ENCODE results near the gene ROGDI.
A peak's percentile ranks its signal among the peaks of the same experiment; 100 is the strongest.

The ROGDI gene

DNA sequence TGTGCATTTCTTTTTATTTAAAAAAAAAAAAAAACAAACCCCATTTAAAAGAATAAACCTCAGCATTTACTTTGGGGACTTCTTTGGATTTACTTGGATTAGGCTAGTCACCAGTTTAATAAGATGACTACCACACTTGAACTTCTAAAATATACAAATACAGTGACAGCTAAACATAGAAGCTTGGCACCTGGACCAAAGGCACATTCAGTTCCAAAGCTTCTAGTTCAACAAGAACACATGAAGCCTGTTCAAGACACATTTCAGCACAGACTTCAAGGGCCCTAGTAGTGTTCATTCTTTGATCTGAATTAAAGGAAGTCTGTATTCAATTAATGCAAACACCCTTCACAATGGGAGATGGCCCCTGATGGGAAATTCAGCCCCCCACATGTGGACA, 11.6 kb upstream of the ROGDI start:
- no peak for DNase-seq (ENCODE audit: low spot score)

DNA sequence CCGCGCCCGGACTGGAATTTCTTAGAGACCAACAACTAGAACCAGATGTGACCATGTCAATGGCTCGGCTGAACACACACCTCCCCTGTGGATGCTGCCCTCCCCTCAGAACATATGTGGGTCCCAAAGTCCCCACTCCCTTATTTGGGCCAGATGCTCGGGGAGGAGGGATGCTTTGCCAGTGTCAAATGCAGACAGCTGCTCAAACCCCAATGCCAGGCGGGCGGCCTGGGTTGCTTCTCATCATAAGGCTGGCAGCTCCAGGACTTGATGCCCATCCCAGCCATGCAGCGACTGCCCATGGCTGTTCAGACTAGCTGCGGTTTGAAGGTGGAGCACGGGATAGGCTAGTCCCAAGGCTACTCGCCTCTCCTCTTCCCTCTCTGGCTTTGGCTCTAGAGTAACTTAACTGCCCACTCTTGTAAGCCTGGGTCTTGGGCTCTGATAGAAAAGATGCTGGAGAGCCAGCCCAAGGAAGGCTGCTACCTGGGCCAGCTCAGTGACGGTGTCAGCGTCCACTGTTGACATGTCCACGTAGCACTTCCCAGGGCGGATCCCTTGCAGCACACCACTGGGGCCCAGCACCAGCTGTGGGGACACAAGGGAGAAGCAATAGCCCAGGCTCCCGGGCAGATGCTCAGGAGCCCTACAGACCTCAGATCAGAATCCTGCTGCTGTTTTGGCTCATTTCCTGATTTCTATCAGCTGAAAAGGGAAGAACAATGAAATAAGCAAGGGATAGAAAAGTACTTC, 11.0 kb upstream of the ROGDI start:
- DNase-seq (ENCODE audit: low spot score) = no peak

DNA sequence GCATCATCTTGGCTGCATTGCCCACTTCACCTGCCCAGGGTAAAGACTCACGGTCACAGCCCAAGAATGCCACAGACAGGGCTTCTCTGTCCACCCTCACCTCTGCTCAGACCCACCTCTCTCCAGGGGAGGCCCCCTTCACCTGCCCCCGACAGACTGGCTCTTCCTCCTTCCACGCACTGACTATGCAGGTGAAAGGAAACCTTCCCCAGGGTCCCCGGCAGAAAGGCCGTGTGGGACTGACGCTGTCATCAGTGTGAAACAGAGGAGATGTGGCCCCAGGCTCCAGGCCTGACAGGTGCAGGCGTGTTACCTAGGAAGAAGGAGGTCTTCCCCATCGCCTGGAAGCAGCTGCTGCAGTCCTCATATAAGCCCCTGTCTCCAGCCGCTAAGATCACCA, 9.3 kb upstream of the ROGDI start:
- no peak for DNase-seq (ENCODE audit: low spot score)

DNA sequence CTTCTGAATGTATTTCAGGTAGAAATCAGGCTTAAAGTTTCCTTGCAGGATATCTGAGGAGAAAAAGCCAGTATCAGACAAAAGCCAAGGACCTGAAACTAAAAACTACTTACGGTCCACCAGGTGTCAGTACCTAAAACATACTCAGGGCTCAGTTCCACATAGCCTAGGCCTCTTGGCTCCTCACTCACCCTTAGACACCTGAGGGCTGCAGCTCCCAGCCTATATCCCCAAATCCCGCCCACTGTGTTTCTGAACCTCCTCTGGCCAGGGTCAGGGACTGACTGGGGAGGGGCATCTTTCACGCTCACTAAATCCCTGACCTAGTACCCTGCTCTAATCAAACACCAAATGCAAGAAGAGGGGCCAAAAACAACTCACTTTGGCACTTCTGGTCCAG, 8.8 kb upstream of the ROGDI start:
- DNase-seq (ENCODE audit: low spot score) = no peak

DNA sequence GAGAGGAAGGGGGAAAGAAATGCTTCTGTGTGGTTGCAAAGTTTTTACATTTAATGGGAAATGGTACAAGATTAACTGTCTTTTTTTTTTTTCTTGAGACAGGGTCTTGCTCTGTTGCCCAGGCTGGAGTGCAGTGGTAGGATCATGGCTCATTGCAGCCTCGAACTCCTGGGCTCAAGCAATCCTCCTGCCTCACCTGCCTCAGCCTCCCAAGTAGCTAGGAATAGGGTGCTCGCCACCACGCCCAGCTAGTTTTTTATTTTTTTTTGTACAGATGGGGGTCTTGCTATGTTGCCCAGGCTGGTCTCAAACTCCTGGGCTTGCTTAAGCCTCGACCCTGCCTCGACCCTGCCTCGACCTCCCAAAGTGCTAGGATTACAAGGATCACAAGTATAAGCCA, 3.8 kb upstream of the ROGDI start:
- DNase-seq (ENCODE audit: low spot score) = no peak

DNA sequence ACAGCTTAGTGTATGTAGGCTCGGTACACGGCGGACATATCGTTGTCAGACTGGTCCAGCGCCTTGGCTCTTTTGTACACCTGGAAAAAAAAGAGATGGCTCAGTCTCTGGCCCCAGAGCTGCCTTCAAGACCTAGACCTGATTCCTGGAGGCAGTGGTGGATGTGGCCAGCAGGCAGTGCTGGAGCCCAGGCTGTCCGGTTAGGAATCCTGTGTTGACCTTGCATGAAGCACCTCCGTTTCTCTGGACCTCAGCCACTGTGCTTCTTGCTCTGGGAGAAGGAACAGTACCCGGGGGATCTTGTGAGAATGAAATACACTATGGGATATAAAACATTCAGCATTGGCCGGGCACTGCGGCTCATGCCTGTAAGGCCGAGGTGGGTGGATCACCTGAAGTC, 2.8 kb upstream of the ROGDI start:
- no peak for DNase-seq (ENCODE audit: low spot score)

DNA sequence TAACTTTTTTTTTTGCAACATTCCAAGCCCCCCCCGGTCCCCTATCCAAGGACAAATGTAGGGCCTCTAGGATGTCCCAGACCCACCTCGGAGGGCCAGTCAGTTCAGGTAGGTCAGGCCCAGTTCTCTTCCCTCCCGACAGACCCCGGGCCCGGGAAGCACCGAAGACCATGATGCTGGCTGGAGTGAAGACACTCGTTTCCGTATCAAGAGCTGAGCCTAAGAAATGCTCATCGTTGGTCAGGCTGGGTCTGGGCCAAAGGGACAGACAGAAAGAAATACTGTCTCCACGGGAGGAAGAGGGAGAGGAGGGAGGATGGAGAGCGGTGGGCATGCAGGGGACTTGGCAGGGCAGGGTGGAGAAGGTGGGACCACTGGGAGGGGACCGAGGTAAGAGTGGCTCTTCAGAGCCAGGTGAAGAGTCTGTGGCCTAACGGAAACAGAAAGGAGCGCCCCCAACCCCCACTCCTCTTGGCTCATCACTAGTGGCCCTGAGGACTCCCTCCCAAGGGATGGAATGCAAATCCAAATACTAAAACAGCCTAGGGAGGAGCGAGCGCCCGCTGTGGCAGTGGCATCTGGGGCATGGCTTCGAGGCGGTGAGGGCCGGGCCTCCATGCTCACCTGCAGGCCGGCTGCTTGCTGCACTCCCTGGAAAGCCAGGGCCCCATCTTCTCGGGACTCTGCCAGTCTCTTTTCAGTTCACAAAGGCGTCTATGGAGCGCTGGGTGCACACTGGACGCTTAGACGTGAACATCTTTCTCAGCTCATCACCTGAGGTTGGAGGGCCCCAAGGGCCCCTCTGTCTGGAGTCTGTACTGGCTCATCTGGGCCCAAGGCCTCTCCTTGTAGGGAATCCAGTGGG, 1.7 kb upstream of the ROGDI start:
- DNase-seq (ENCODE audit: low spot score) = no peak

DNA sequence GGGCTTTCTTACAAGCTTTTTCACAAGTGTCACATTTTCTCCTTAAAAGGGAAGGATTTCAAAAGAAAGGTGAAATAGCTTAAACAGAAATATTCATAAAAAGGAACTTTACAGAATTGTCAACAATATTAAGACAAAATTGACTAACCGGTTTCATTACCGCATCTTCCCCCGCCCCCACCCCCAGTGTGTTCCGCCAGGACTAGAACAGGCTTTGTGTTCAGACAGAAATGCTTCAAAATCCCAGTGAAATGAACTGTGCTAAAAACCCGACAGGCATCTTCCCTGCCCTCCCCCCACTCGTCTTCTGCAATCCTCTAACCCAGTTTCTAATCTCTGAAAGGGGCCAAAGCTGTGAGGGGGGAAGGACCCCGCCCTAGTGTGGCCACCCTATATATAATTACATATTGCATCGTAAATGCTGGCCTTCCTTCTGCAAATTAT, 990 bp upstream of the ROGDI start:
- no peak for DNase-seq (ENCODE audit: low spot score)

DNA sequence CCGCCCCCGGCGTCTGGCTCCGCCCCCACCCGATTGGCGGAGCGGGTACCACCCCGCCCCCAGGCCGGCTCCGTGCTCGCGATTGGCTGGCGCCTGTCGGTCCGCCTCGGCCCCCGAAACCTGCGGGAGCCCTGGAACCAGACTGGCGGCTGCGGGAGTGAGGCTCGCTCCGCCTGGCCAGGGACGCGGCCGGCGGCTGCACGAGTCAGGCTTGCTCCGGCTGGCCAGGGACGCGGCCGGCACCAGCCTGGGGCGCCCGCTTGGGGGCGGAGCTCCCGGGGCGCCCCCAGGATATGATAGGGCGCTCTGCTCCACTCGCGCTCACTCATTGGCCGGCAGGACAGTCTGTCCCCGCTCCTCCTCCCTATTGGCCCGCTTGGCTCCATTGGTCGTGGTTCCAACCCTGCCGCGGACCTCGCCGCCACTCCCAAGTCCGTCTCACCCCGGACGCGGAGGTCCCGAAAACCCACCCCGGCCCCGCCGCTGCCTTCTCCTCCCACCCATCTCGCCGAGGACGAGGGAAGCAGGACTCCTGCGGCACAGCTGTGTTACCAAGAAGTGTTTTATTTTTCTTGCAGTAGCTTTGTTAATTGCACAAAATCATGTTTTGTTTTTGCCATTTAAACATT, 340 bp upstream of the ROGDI start:
- DNase-seq (ENCODE audit: low spot score) = peak; percentile 92

DNA sequence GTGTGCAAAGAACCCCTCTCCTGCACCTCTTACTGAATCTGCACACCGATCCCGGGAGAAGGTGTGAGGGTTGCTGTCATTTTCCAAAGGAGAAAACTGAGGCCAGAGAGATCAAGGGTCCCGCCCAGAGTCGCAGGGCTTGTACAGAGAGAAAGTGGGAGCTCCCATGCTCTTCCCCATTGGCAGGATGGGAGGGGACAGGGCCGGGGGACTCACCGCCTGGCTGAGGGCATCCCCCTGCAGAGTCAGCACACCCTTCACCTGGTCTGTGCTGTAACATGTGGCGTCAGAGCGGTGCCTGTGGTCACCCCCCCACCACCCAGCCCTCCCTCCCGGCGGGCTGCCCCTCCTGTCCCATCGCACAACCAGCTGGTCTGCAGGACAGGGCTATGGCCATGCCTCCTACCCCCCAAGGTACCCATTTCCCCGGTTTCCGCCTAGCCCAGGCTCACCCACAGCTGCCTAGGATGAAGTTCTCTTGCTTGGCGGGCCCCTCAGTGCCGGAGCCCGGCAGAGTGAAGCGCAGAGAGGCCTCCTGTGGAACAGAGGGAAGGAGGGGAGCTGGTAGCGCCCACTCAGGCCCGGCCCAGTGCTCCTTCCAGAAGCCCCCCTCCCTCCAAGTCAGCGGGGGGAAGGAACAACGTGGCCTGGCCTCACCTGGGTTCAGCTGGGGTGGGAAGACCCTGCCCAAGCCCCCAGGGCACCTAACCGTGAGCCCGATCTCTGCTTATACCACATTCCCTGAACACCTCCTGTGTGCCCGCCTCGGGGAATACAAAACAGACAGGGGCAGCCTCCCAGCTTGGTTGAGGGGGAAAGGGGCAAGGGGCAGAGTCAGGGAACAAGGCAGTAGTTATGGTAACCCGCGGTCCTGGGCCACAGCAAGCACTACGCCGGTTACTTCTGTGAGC, 1.1 kb downstream of the ROGDI start:
- no peak for DNase-seq (ENCODE audit: low spot score)

DNA sequence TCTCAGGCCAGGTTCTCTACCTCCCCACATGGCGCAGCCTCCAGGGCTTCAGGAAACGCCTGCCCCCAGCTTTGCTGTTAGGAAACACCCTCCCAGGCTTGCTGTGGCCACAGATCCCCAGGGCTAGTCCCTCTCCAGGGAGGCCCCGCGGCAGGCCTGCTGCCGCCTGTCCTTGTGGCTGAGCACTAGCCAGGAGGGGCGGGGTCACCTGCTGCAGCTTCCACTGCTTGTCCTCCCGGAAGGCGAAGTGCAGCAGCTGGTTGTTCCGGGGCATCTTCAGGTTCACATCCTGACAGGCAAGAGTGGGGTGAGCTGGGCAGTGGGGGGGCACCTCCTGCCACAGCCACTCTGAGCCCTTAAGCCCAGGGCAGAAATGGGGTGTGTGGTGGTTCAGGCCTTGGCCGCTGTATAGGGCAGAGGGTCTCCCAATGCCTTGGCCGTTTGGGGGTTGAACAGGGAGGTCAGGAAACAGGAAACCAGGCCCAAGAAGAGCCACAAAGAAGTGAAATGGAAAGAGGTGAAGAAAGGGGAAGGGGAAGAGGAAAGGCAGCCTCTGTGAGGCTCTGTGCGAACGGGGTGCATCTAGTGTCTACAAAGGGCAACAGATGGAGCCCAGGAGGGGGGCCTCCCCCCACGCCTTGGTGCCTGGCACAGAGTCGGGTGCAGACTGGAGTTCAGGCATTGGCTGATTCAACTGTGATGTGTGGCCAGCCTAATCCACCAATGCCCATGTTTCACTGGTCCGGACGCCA, 2.0 kb downstream of the ROGDI start:
- DNase-seq (ENCODE audit: low spot score) = no peak

DNA sequence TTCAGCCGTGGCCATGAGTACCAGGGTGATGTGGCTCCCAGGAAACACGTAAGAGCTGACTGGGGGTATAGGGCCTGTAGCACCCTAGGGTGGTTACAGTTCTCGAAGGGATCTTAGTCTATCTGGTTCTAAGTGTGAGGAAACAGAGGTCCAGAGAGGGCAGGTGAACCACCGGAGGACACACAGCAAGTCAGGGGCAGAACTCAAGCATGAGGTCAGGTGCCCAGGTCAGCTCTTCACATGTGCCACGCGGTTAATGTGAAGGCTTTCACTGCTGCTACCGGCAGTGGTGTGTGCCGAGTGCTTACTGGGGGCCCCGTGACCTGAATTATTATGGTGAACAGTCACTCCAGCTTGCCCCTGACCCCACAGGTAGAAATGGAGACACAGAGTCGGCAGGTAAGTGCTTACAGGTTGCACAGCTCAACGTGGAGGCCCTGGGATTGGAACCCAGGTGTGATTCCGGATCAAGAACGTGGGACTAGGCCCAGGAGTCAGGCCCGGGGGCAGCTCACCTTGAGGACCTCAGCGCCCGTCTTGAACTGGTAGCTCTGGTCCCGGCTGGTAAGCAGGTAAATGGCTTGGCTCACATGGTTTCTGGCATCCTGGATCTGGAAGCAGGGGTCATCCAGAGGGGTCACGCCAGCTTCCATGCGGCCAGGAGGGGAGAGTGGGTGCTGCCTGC, 3.1 kb downstream of the ROGDI start:
- no peak for DNase-seq (ENCODE audit: low spot score)

DNA sequence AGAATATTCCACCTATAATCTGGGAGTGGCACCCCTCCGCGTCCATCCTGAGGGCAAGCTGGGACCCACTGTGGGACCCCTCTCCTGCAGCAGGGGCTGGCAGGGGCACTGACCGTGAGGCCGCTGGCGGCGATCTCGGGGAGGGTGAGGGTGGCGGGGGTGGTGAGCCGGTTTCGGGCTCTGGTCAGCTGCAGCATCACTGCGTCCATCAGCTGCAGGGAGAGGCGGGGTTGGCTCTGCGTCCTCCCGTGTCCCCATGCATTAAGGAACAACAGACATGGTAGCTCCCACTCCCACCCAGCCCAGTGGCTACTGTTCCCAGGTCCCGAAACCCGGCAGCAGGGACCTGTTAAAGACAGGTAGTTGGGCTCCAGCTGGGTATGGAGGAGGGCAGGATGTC, 4.0 kb downstream of the ROGDI start:
- DNase-seq (ENCODE audit: low spot score) = no peak

DNA sequence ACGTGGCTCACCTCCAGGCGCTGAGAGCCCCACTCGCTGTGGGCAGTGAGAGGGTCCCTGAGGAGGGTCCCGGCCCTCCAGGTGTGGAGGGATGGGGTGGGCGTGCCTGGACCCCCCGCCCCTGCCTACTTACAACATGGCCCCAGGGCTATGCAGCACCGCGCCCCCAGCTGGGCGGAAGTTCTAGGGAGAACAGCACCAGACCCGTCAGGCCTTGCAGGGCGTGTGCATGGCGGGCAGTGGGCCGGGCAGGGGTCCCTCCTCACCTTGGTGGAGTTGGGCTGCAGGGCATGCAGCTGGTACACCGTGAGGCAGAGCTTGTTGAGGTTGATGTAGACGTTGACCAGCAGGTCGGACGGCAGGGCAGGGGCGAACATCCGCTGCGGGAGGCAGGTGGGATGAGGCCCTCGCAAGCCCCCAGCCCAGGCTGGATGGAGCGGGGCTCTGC, 4.6 kb downstream of the ROGDI start:
- no peak for DNase-seq (ENCODE audit: low spot score)

DNA sequence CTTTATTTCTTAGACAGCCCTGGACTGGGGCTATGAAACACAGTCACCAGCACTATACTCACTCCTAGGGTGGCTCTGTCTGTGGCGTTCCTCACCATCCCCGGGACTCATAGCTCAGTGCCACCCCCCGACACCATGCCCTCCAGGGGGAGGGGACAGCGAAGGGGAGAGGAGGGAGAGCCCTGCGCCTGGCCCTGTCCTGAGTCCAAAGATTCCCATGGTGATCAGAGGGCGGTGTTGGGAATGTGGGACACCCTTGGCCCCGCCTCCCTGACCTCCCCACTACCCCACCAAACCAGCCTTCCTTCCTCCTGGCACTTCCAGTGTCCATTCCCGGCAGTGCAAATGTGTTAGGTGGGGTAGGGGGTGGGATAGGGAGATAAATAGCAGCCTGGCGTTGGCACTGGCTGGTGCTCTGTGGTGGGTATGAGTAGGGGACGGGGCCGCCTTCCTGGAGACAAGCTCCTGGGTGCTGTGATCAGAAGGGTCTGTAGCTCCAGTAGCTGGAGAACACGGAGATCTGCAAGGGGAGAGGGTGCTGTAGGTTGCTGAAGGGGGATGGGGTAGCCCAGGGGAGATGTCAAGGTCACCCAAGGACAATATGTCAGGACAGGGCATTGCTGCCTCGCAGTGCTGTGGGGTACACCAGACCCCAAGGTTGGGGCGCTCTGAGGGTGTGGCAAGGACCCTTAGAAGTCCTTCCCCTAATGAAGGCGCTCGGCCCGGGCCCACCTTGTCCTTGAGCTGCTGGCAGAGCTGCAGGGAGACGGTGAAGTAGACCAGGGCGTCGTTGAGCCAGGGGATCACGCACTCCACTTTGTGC, 5.2 kb downstream of the ROGDI start:
- DNase-seq (ENCODE audit: low spot score) = no peak

DNA sequence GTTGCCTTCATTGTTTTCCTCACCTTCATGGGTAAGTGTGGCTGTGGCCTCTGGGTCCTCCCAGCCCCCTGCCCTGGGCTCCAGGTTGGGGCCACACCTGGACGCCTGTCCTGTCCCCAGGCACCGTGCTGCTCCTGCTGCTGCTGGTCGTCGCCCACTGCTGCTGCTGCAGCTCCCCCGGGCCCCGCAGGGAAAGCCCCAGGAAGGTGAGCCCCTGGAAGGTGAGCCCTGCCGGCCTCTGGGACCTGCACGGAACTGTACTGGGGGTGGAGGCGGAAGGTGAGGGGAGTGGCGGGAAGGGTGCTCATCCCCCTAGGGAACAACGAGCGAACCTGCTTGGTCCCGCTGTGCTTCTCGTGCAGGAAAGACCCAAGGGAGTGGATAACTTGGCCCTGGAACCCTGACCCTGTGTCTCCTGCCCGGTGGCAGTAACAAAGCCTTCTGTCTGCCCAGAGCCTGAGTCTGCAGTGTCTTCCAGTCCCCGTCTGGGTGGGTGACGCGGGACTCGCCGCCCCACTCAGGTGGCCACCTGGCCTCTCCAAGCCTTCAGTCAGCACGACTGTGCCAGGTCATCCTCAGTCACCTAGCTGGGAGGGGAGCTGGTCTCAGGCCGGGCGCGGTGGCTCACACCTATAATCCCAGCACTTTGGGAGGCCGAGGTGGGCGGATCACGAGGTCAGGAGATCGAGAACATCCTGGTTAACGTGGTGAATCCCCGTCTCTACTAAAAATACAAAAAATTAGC, 6.4 kb downstream of the ROGDI start:
- no peak for DNase-seq (ENCODE audit: low spot score)

DNA sequence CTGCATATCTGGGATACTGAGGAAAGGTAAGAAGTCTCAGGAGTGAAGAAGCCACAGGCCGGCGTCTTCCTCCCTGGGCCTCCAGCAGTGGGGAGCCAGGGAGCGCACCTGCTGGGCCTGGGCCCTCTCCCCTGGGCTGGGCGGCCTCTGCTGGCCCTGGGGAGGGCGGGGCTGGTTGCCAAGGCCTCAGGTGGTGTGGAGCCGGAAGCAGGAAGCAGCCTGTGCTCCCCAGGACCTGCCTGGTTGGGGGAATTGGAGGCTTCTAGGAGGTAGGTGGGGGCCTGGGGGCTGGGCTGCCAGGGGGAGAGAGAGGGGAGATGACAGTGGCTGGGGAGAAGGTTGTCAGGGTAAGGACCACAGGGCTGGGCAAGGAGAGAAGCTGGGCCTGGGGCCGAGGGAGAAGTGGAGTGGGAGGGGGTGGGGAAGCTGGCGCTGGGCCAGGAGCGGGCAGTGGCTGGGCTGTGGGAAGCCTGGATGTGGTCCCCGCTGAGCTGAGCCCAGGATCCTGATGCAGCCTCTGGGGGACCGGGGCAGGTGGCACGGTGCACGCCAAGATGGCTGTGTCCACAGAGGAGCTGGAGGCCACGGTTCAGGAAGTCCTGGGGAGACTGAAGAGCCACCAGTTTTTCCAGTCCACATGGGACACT, 7.1 kb downstream of the ROGDI start, which contains the start of gene SMIM22:
SMIM22 (plus strand) TSS at position 189 of the 647 bp plus-strand sequence; CDS start at position 555, 366 bp downstream.
- DNase-seq (ENCODE audit: low spot score) = no peak

DNA sequence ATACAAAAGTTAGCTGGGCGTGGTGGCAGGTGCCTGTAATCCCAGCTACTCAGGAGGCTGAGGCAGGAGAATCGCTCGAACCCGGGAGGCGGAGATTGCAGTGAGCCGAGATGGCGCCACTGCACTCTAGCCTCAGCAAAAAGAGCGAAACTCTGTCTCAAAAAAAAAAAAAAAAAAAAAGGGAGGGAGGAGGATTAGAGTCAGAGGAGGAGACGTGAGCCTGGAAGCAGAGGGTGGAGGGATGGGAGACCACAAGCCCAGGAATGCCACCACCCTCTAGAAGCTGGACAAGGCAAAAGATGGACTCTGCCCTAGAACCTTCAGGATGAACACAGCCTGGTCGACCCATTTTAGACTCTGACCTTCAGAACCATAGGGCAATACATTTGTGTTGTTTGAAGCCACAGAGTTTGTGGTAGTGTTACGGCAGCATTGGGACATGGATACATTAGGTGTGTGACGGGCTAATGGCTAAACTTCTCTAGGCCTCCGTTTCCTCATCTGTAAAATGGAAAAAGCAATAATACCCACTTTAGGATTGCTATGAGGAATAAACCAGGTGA, 9.4 kb downstream of the ROGDI start:
- no peak for DNase-seq (ENCODE audit: low spot score)

Data from left forelimb (tissue), 1 donor.